GM12878 (cell line): ENCODE measurements around the gene ADGRL3. TPM values are rescaled to one million over a fixed set of nuclear protein-coding genes. Genes with fewer than 3 reads are reported as not detected.

ENCODE experiments used
- ATAC-seq: fragments of 200-7000 bp; cut with Tn5 transposase; 3 replicates; pipeline ENCODE4 v1.9.1; 2020; ENCODE audit warnings: mild to moderate bottlenecking, moderate library complexity
- BruUV-seq: library from RNA; stranded (reverse); fragments of 400-500 nt; replicated peaks from 2 replicates; lab custom pipeline; 2021; lab: Mats Ljungman, UMichigan
- CTCF ChIA-PET: fragments of 300-600 bp; sonication (Branson Sonifier 250); formaldehyde crosslinking; extraction: SDS; loops from one replicate; lab custom pipeline; 2021; ENCODE audit warnings: inconsistent platforms; lab: Yijun Ruan, JAX
- POLR2A ChIA-PET: fragments of 350-600 bp; formaldehyde crosslinking; extraction: SDS; loops from one replicate; lab custom pipeline; 2021; ENCODE audit warnings: inconsistent platforms; lab: Charles Lee
- RAD21 ChIA-PET: fragments of 300-600 bp; sonication (Branson Sonifier 250); formaldehyde crosslinking; loops from one replicate; lab custom pipeline; 2023; ENCODE audit warnings: antibody characterized with exemption; ENCODE audit not compliant: unreplicated experiment; lab: Charles Lee
- SMC1A ChIA-PET: fragments of 300-600 bp; sonication (Branson Sonifier 250); formaldehyde crosslinking; loops from one replicate; lab custom pipeline; 2023; ENCODE audit not compliant: unreplicated experiment, uncharacterized antibody; lab: Charles Lee
- DNase-seq: peaks from one replicate; pipeline ENCODE4 v3.0.0-alpha.2; 2011; ENCODE audit warnings: low read depth, low spot score
- FAIRE-seq: peaks from 3 replicates; lab custom pipeline; 2011; peaks lifted over from hg19 to GRCh38; lab: Jason Lieb, UNC
- H2AFZ ChIP-seq: 2 replicates; pipeline ENCODE4 v1.6.0; 2011; ENCODE audit warnings: low read depth, low read length, control low read depth; ENCODE audit not compliant: control insufficient read depth
- H3K27ac ChIP-seq: 2 replicates; pipeline ENCODE4 v1.5.1; 2011; ENCODE audit warnings: control low read depth; ENCODE audit not compliant: control insufficient read depth, insufficient read depth
- H3K27me3 ChIP-seq, 2 experiments: replicated peaks in 1 of 2; 2 replicates each; pipeline versions ENCODE4 v1.6.0 to v1.6.1; 2011; ENCODE audit warnings: low read length in 1 of 2; ENCODE audit not compliant: control insufficient read depth in 2 of 2, insufficient read depth in 2 of 2
- H3K36me3 ChIP-seq, 2 experiments: 2 replicates each; pipeline ENCODE4 v1.5.1; 2011; ENCODE audit warnings: low read length in 1 of 2; ENCODE audit not compliant: control insufficient read depth in 2 of 2, insufficient read depth in 2 of 2
- H3K4me1 ChIP-seq: 2 replicates; pipeline ENCODE4 v1.6.1; 2011; ENCODE audit warnings: mild to moderate bottlenecking, low read length, moderate library complexity, mixed read lengths; ENCODE audit not compliant: control insufficient read depth, insufficient read depth
- H3K4me2 ChIP-seq: 2 replicates; pipeline ENCODE4 v1.6.0; 2011; ENCODE audit warnings: control low read depth; ENCODE audit not compliant: control insufficient read depth, insufficient read depth
- H3K4me3 ChIP-seq: fragments of 200-600 bp; sonication (generic); 2 replicates; pipeline ENCODE4 v1.5.1; 2016
- H3K79me2 ChIP-seq: 2 replicates; pipeline ENCODE4 v1.6.0; 2011; ENCODE audit warnings: low read length; ENCODE audit not compliant: control insufficient read depth, insufficient read depth
- H3K9ac ChIP-seq: 2 replicates; pipeline ENCODE4 v1.8.0; 2011; ENCODE audit warnings: low read length, control low read depth, mixed read lengths; ENCODE audit not compliant: control insufficient read depth, insufficient read depth
- H3K9me3 ChIP-seq: replicated peaks from 3 replicates; pipeline ENCODE4 v1.5.1; 2011; ENCODE audit warnings: mild to moderate bottlenecking, low read length; ENCODE audit not compliant: control insufficient read depth, insufficient read depth
- H4K20me1 ChIP-seq: 2 replicates; pipeline ENCODE4 v1.6.0; 2011; ENCODE audit not compliant: control insufficient read depth, insufficient read depth
- ASH2L ChIP-seq: fragments of 300-600, 200-600 bp; sonication (generic); IDR thresholded peaks from 2 replicates; pipeline ENCODE4 v1.6.1; 2017; ENCODE audit warnings: low read depth, mild to moderate bottlenecking, borderline replicate concordance
- CBX3 ChIP-seq: fragments of 200-600 bp; sonication (generic); IDR thresholded peaks from 2 replicates; pipeline ENCODE4 v1.6.1; 2016; ENCODE audit warnings: low read depth, borderline replicate concordance
- CTCF ChIP-seq, 3 experiments: IDR thresholded peaks in 2 of 3; conservative IDR thresholded peaks in 1 of 3; 2 replicates each; pipeline ENCODE4 v1.5.1; 2011; ENCODE audit warnings: low read depth in 3 of 3, low read length in 3 of 3, mild to moderate bottlenecking in 3 of 3, control low read depth in 2 of 3, moderate library complexity in 2 of 3, inconsistent platforms in 1 of 3, mixed read lengths in 1 of 3; ENCODE audit not compliant: control insufficient read depth in 2 of 3, insufficient read depth in 1 of 3; ENCODE audit errors: extremely low read depth in 1 of 3
- MEF2B ChIP-seq: fragments of 450-650 bp; IDR thresholded peaks from 2 replicates; pipeline ENCODE4 v1.6.1; 2018; ENCODE audit warnings: mild to moderate bottlenecking, moderate library complexity; ENCODE audit not compliant: partially characterized antibody, poor library complexity, severe bottlenecking
- MTA2 ChIP-seq: fragments of 450-650 bp; IDR thresholded peaks from 2 replicates; pipeline ENCODE4 v1.6.1; 2016; ENCODE audit warnings: low read depth, mild to moderate bottlenecking, moderate library complexity
- PAX5 ChIP-seq: IDR thresholded peaks from 2 replicates; pipeline ENCODE4 v1.6.1; 2011; ENCODE audit warnings: low read depth, low read length, borderline replicate concordance
- PBX3 ChIP-seq: IDR thresholded peaks from 2 replicates; pipeline ENCODE4 v1.6.1; 2011; ENCODE audit warnings: mild to moderate bottlenecking, low read depth, low read length, moderate library complexity; ENCODE audit not compliant: insufficient replicate concordance
- PML ChIP-seq: IDR thresholded peaks from 2 replicates; pipeline ENCODE4 v1.6.1; 2012; ENCODE audit warnings: low read length, inconsistent platforms
- SIN3A ChIP-seq: IDR thresholded peaks from 2 replicates; pipeline ENCODE4 v1.6.1; 2012; ENCODE audit warnings: low read depth, low read length, improper control_type of control experiment
- SP1 ChIP-seq: IDR thresholded peaks from one replicate; pipeline ENCODE4 v1.6.1; 2011; ENCODE audit warnings: low read depth, low read length
- SPI1 ChIP-seq: IDR thresholded peaks from 2 replicates; pipeline ENCODE4 v1.6.1; 2011; ENCODE audit warnings: low read depth, mild to moderate bottlenecking, low read length, moderate library complexity, borderline replicate concordance; ENCODE audit not compliant: insufficient read depth
- TCF12 ChIP-seq: IDR thresholded peaks from 2 replicates; pipeline ENCODE4 v1.6.1; 2011; ENCODE audit warnings: low read depth, mild to moderate bottlenecking, low read length
- USF1 ChIP-seq: IDR thresholded peaks from 2 replicates; pipeline ENCODE4 v1.6.1; 2011; ENCODE audit warnings: borderline replicate concordance, low read depth, mild to moderate bottlenecking, moderate library complexity, mixed read lengths, low read length; ENCODE audit not compliant: insufficient read depth; ENCODE audit errors: extremely low read length
- ZBED1 ChIP-seq: IDR thresholded peaks from 2 replicates; pipeline ENCODE4 v1.6.1; 2016; ENCODE audit warnings: borderline replicate concordance
- ZZZ3 ChIP-seq: IDR thresholded peaks from 2 replicates; pipeline ENCODE4 v1.6.1; 2011; ENCODE audit warnings: low read depth; ENCODE audit not compliant: control insufficient read depth, insufficient read length
- WGBS: methylation state at CpG from one replicate; pipeline ENCODE4 v1.1.6; 2016; ENCODE audit warnings: low lambda C conversion rate; ENCODE audit not compliant: insufficient replicate concordance, insufficient coverage; ENCODE audit errors: missing lambda C conversion rate; 5-methylcytosine and 5-hydroxymethylcytosine counted together
- in situ Hi-C: fragments of 300-500 bp; cut with MboI; formaldehyde crosslinking; loops from 9 replicates; pipeline ENCODE4 v1.14.3; 2018; ENCODE audit warnings: mixed read lengths
- intact Hi-C: fragments of 100-400 bp; cut with micrococcal nuclease; formaldehyde crosslinking; loops from one replicate; pipeline ENCODE4 v1.14.2; 2022; ENCODE audit not compliant: unreplicated experiment
- polyA plus RNA-seq, 11 experiments: library from polyadenylated mRNA; depleted of rRNA in 4 of 11; unstranded in 6 of 11; stranded (reverse) in 5 of 11; fragments of >200 nt; fragmentation: Nextera tagmentation in 4 of 11; fragmentation: Illumina TruSeq in 1 of 11; extraction: Ambion mirVana in 4 of 11; extraction: Trizol in 1 of 11; gene quantifications; 1 replicate in 1 of 11; 2 replicates in 10 of 11; pipeline versions ENCODE4 v1.2.1 to v1.2.3, GENCODE V29; 2011 to 2016; ENCODE audit warnings: inconsistent platforms in 2 of 11, missing spikeins in 2 of 11, low read depth in 1 of 11
- total RNA-seq, 4 experiments: library from RNA; depleted of rRNA in 3 of 4; stranded (reverse); fragments of >200 nt in 3 of 4; fragmentation: Illumina TruSeq in 1 of 4; extraction: Trizol in 1 of 4; gene quantifications; 2 replicates each; pipeline versions ENCODE4 v1.2.1 to v1.2.3, GENCODE V29; 2013 to 2021

The ADGRL3 gene
- total and polyA plus RNA-seq, 10 of the 15 experiments (the other 5 are each of a cell fraction or from before 2014, with no cell fraction given) = 1.1 TPM; not detected in 9

- no TSS peak for BruUV-seq
- no peaks in the 10 kb centered on the region for H3K4me1 ChIP-seq
- no peak overlapping the region for H2AFZ ChIP-seq
- WGBS = 50% methylated on average over 7 of the region's 7 CpGs
- no peaks in the 10 kb centered on the region for H4K20me1 ChIP-seq
- no peak overlapping the region for H3K27ac ChIP-seq
- ATAC-seq = no peak
- H3K4me2 ChIP-seq = no peak overlapping the region
- H3K79me2 ChIP-seq = no peaks in the 10 kb centered on the region
- ChIA-PET SMC1A (no interaction called here), CTCF (no interaction called here), RAD21 (no interaction called here), POLR2A (no interaction called here)
- in situ Hi-C loops (no loop called here), intact Hi-C loops (no loop called here)
- FAIRE-seq = no peak
- DNase-seq = no peak
- no peak overlapping the region for H3K9ac ChIP-seq
- no peaks in the 10 kb centered on the region for H3K36me3 ChIP-seq
- no peaks in the 10 kb centered on the region for H3K9me3 ChIP-seq
- no peak overlapping the region for H3K4me3 ChIP-seq
- TF ChIP-seq ZBED1 = no peak
- TF ChIP-seq ASH2L = no peak
- TF ChIP-seq PBX3 = no peak
- TF ChIP-seq SIN3A = no peak
- TF ChIP-seq, all 136 proteins: peak for 0
- H3K27me3 ChIP-seq = no peaks in the 10 kb centered on the region
Measured at GRCh38 chr4:61661960-61662359, 461.8 kb downstream of the ADGRL3 start.

GRCh38 chr4:61662362-61662761 is 462.2 kb downstream of the ADGRL3 start:
- BruUV-seq = no TSS peak
- Histone ChIP-seq H3K4me1 (no peaks in the 10 kb centered on the region), H3K9me3 (no peaks in the 10 kb centered on the region), H3K4me3 (no peak overlapping the region), H3K36me3 (no peaks in the 10 kb centered on the region), H4K20me1 (no peaks in the 10 kb centered on the region), H2AFZ (no peak overlapping the region), H3K79me2 (no peaks in the 10 kb centered on the region), H3K4me2 (no peak overlapping the region), H3K27me3 (no peaks in the 10 kb centered on the region), H3K27ac (no peak overlapping the region), H3K9ac (no peak overlapping the region)
- ATAC-seq = no peak
- 64% methylated on average over 5 of the region's 5 CpGs for WGBS
- intact Hi-C loops (no loop called here), in situ Hi-C loops (no loop called here)
- RAD21 ChIA-PET = no interaction called here
- no peak for DNase-seq
- POLR2A ChIA-PET = no interaction called here
- SMC1A ChIA-PET = no interaction called here
- CTCF ChIA-PET = no interaction called here
- FAIRE-seq = no peak
- TF ChIP-seq ZZZ3 = no peak
- TF ChIP-seq CTCF (IDR thresholded peaks at IDR 0.05 in 2 of 3, conservative IDR thresholded peaks at IDR 0.05 in 1 of 3; ENCODE audit: control insufficient read depth in 2 of 3, extremely low read depth in 1 of 3, insufficient read depth in 1 of 3, low read depth in 3 of 3, low read length in 3 of 3) = no peak
- TF ChIP-seq MTA2 = no peak
- no peak for TF ChIP-seq MEF2B
- no peak for TF ChIP-seq PAX5
- no peak for TF ChIP-seq PML
- no peak for TF ChIP-seq USF1
- no peak for TF ChIP-seq CBX3
- TF ChIP-seq SP1 = no peak
- TF ChIP-seq SPI1 = no peak
- TF ChIP-seq SIN3A = no peak
- no peak for TF ChIP-seq TCF12
